GM12801 (cell line): ENCODE results near the gene ASTL.

Experiments
- TF ChIP-seq, protein P1 (sequence below): IDR thresholded peaks from one replicate; pipeline ENCODE4 v1.5.1; 2011; ENCODE audit warnings: control low read depth; ENCODE audit not compliant: insufficient read length; ENCODE audit errors: extremely low read depth

Gene ASTL

DNA sequence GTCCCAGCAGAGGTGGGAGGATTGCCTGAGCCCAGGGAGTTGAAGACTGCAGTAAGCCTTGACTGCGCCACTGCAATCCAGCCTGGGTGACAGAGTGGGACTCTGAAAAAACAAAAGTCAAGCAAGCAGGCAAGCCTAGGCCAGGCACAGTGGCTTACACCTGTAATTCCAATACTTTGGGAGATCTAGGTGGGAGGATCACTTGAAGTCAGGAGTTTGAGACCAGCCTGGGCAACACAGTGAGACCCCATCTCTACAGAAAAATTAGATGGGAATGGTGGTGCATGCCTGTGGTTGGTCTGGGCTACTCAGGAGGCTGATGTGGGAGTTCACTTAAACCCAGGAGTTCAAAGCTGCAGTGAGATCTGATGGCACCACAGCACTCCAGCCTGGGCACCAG lies 41.7 kb upstream of the ASTL start:
- TF ChIP-seq, protein P1, sequence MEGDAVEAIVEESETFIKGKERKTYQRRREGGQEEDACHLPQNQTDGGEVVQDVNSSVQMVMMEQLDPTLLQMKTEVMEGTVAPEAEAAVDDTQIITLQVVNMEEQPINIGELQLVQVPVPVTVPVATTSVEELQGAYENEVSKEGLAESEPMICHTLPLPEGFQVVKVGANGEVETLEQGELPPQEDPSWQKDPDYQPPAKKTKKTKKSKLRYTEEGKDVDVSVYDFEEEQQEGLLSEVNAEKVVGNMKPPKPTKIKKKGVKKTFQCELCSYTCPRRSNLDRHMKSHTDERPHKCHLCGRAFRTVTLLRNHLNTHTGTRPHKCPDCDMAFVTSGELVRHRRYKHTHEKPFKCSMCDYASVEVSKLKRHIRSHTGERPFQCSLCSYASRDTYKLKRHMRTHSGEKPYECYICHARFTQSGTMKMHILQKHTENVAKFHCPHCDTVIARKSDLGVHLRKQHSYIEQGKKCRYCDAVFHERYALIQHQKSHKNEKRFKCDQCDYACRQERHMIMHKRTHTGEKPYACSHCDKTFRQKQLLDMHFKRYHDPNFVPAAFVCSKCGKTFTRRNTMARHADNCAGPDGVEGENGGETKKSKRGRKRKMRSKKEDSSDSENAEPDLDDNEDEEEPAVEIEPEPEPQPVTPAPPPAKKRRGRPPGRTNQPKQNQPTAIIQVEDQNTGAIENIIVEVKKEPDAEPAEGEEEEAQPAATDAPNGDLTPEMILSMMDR = no peak

DNA sequence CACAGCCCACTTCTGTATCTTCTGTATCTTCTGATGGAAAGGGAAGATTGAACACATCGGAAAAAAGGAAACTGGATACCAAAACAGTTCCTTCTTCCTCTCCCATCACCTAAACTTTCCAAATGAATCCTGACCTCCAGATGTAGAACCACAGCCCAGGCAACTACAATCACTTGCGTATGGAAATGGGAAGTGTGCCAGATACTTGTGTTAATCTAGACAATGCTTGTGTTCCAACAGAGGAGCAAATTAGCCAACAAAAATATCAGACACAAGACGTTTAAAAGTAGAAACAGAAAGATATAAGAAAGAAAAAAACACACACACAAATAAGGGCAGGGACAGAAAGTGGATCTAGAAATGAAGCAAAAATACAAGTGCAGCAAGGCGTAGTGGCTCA lies 38.4 kb upstream of the ASTL start:
- TF ChIP-seq, protein P1 = no peak

DNA sequence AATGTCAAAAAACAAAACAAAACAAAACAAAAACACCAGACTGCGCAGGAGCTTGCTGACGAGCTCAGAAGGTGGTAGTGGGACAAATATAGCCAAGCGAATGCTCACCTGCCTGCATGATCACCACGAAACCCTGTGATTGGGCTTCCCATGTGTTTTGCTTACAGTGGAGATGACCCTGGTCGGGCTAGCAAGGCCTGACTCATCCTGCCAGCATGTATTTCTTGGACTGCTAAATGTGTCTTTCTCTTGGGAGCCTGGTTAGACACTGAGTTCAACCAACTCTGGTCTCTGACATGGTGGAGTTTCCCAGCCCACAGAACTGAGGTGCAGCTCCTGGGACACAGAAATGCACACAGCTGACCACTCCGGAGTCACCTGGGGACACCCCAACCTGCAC lies 37.6 kb upstream of the ASTL start:
- TF ChIP-seq, protein P1 = no peak

DNA sequence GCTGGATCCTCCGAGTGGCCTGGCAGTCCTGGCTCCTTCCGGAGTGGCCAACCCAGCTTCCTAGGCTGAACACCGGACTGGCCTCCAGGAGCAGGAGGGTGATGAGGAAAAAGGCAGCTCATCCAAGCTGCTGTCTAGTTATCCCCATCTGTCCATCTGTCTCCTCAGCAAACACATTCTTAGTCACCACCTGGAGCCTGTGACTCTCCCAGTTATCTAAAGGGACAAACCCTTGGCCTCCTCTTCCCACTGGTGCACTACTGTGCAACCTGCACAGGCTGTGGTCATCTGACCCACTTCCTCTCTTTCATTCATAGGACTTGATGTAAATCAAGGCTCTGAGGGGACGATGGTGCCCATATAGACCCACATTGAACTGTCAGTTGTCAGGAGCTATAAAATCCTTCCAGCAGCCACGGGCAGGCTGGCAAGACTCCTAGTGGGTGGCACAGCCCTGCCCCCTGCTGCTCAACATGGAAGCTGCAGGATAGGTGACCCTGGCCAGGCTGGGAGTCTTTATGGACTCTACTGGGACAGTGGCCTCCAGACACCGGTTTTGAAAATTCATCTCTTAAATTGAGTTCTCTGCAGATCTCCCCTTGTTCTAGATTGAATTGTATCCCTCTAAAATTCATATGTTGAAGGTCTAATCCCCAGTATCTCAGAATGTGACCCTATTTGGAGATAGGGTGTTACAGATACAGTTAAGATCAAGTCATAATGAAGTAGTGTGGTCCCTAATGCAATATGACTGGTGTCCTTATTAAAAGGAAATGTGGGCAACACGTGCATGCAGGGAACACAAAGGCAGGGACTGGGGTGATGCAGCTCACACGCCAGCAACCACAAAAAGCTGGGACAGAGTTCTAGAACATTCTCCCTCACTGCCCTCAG lies 36.2 kb upstream of the ASTL start:
- TF ChIP-seq, protein P1 = no peak

DNA sequence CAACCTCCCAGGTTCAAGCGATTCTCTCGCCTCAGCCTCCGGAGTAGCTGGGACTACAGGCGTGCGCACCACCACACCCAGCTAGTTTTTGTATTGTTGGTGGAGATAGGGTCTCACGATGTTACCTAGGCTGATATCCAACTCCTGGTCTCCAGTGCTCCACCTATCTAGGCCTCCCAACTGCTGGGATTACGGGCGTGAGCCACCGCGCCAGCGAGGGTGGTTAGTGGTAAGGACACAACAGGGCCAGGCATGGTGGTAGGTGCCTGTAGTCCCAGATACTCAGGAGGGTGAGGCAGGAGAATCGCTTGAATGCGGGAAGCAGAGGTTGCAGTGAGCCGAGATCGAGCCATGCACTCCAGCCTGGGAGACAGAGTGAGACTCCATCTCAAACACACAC lies 33.5 kb upstream of the ASTL start:
- TF ChIP-seq, protein P1 = no peak

DNA sequence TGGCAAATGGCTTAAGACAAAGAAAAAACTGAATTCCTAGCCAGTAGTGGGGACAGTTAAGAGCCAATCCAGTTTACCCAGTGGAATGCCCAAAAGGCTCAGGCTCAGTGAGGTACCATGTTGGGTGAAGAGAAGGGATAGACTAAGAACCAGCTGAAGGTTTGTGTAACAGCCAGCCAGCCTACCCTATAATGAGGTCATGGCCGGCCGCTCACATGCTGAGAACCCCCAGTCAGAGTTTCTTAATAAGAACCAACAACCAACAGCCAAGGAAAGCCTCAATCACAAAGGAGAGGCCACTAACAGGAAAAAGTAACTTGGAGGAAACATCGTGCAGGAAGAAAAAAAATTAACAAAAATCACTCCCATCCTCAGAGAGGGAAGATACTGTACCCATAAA lies 32.3 kb upstream of the ASTL start:
- TF ChIP-seq, protein P1 = no peak

DNA sequence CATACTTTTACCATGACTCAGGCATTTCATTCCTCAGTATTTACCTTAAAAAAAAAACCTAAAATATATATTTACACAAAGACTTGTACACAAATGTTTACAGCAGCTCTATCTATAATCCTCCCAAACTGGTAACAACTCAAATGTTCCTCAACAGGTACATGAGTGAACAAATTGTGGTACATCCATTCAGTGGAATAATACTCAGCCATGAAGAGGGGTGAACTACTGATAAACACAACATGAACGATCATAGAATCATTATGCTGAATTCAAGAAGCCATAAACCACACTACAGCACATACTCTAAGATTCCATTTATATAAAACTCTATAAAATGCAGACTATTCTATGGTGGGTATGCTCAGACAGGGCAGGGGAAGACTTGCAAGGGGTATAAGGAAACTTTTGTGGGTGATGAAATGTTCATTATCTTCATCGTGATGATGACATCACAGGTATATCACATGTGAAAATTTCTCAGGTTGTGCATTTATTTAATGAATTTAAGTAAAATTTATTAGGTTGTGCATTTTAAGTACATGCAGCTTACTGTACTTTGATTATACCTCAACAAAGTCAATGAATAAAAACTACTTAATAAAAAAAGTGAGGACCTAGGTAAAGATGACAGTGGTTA lies 31.7 kb upstream of the ASTL start:
- TF ChIP-seq, protein P1 = no peak
